Measurements from ENCODE around the gene PODN. TPM values are rescaled to one million over a fixed set of nuclear protein-coding genes. Genes with fewer than 3 reads are reported as not detected.

The PODN gene
- total and polyA plus RNA-seq, 2 donors (not counting 3 experiments of a cell fraction or from before 2014, with no cell fraction given) = 1.3 to 1.5 TPM

- no peaks in the 10 kb centered on the region for H3K79me2 ChIP-seq (ENCODE audit: control insufficient read depth, insufficient read depth, low read length)
- H3K36me3 ChIP-seq (ENCODE audit: control insufficient read depth in 2 of 2, extremely low read depth in 1 of 2, insufficient read depth in 2 of 2, low read length in 2 of 2) = no peaks in the 10 kb centered on the region
- no peaks in the 10 kb centered on the region for H3K9me3 ChIP-seq (replicated peaks; ENCODE audit: control insufficient read depth, insufficient read depth, low read length)
- no peak for DNase-seq (ENCODE audit: low read depth, low spot score)
- ChIA-PET CTCF (interaction anchor here (0.6 to 3.7 kb wide), 8 partner anchors 10 to 133 kb away, joined by 3 to 26 read pairs (median 4); partner anchors contain the start of genes ECHDC2 and PODN), POLR2A (no interaction called here)
- H3K9me1 ChIP-seq (replicated peaks; ENCODE audit: control insufficient read depth, extremely low read depth, insufficient read depth, low read length) = no peaks in the 10 kb centered on the region
- H3K27ac ChIP-seq (ENCODE audit: insufficient read depth, low read depth, low read length) = peak overlapping the region; percentile 95
- peak overlapping the region; percentile 80 for H3K4me2 ChIP-seq (ENCODE audit: insufficient read depth, low read length)
- peaks cover 46% of the 10 kb centered on the region for H3K4me1 ChIP-seq (ENCODE audit: control insufficient read depth, extremely low read depth, insufficient read depth, low read length)
- H3K27me3 ChIP-seq (ENCODE audit: control insufficient read depth in 2 of 2, insufficient read depth in 2 of 2, low read length in 2 of 2) = no peaks in the 10 kb centered on the region
- no peaks in the 10 kb centered on the region for H4K20me1 ChIP-seq (replicated peaks; ENCODE audit: control insufficient read depth, extremely low read depth, insufficient read depth, low read length)
- H3K4me3 ChIP-seq (replicated peaks in 1 of 3; ENCODE audit: insufficient read depth in 1 of 3, low read depth in 1 of 3, low read length in 3 of 3) = no peak overlapping the region
- dilution Hi-C loops (cut with MboI; ENCODE audit: extremely low pct_ligation_motif_present, low sequenced_read_pairs) = no loop called here
- no peak overlapping the region for H2AFZ ChIP-seq (ENCODE audit: low read depth, low read length)
- FAIRE-seq = no peak
- no peak for TF ChIP-seq FOS (IDR thresholded peaks at IDR 0.05; ENCODE audit: borderline replicate concordance, insufficient read depth, low read length)
- TF ChIP-seq, protein P1, sequence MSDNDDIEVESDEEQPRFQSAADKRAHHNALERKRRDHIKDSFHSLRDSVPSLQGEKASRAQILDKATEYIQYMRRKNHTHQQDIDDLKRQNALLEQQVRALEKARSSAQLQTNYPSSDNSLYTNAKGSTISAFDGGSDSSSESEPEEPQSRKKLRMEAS (IDR thresholded peaks at IDR 0.05; ENCODE audit: insufficient read depth, insufficient read length) = no peak
- H3K9ac ChIP-seq (replicated peaks; ENCODE audit: extremely low read depth, insufficient read depth, low read length) = peak overlapping the region; percentile 19
- intact Hi-C loops (cut with micrococcal nuclease) = loop anchor here (2.0 to 5.0 kb wide), 3 partner anchors 128 to 347 kb away; partner anchors contain the start of genes ECHDC2 and ZYG11A
- no TSS peak for BruUV-seq (replicated peaks)
These were observed 12.9 kb upstream of the PODN start for GRCh38 chr1:53048960-53049573.

GRCh38 chr1:53049574-53049967 is 12.4 kb upstream of the PODN start:
- Histone ChIP-seq H3K4me2 (ENCODE audit: insufficient read depth, low read length) (peak overlapping the region; percentile 80), H3K9ac (replicated peaks; ENCODE audit: extremely low read depth, insufficient read depth, low read length) (peak overlapping the region; percentile 40), H3K9me3 (replicated peaks; ENCODE audit: control insufficient read depth, insufficient read depth, low read length) (no peaks in the 10 kb centered on the region), H3K27me3 (ENCODE audit: control insufficient read depth in 2 of 2, insufficient read depth in 2 of 2, low read length in 2 of 2) (no peaks in the 10 kb centered on the region), H3K36me3 (ENCODE audit: control insufficient read depth in 2 of 2, extremely low read depth in 1 of 2, insufficient read depth in 2 of 2, low read length in 2 of 2) (no peaks in the 10 kb centered on the region), H3K4me3 (replicated peaks in 1 of 3; ENCODE audit: insufficient read depth in 1 of 3, low read depth in 1 of 3, low read length in 3 of 3) (no peak overlapping the region), H3K27ac (ENCODE audit: insufficient read depth, low read depth, low read length) (peak overlapping the region; percentile 95), H4K20me1 (replicated peaks; ENCODE audit: control insufficient read depth, extremely low read depth, insufficient read depth, low read length) (no peaks in the 10 kb centered on the region), H3K79me2 (ENCODE audit: control insufficient read depth, insufficient read depth, low read length) (no peaks in the 10 kb centered on the region), H3K4me1 (ENCODE audit: control insufficient read depth, extremely low read depth, insufficient read depth, low read length) (peaks cover 46% of the 10 kb centered on the region), H2AFZ (ENCODE audit: low read depth, low read length) (peak overlapping the region; percentile 15), H3K9me1 (replicated peaks; ENCODE audit: control insufficient read depth, extremely low read depth, insufficient read depth, low read length) (no peaks in the 10 kb centered on the region)
- dilution Hi-C loops (cut with MboI; ENCODE audit: extremely low pct_ligation_motif_present, low sequenced_read_pairs) = no loop called here
- FAIRE-seq (peak; percentile 90), DNase-seq (ENCODE audit: low read depth, low spot score) (peak; percentile 87)
- intact Hi-C loops (cut with micrococcal nuclease) = loop anchor here (2.0 to 5.0 kb wide), 3 partner anchors 129 to 347 kb away; partner anchors contain the start of genes ECHDC2 and ZYG11A
- ChIA-PET CTCF (interaction anchor here (0.6 to 3.7 kb wide), 7 partner anchors 10 to 133 kb away, joined by 3 to 26 read pairs (median 4); partner anchors contain the start of gene PODN), POLR2A (no interaction called here)
- no peak for TF ChIP-seq POLR2A (IDR thresholded peaks at IDR 0.05; ENCODE audit: low read depth, low read length)
- TF ChIP-seq JUN (IDR thresholded peaks at IDR 0.05; ENCODE audit: borderline replicate concordance, insufficient read depth, insufficient read length, low read depth) = peak; percentile 64
- TF ChIP-seq, protein P1 (IDR thresholded peaks at IDR 0.05; ENCODE audit: insufficient read depth, insufficient read length) = no peak
- TF ChIP-seq POLR2AphosphoS5 (IDR thresholded peaks at IDR 0.05; ENCODE audit: insufficient read depth, low read depth, low read length) = no peak
- TF ChIP-seq FOS (IDR thresholded peaks at IDR 0.05; ENCODE audit: borderline replicate concordance, insufficient read depth, low read length) = peak; percentile 68
- no peak for TF ChIP-seq MYC (IDR thresholded peaks at IDR 0.05; ENCODE audit: low read depth, low read length)
- BruUV-seq (replicated peaks) = no TSS peak
